ENCODE measurements around the gene MXRA5. TPM values are rescaled to one million over a fixed set of nuclear protein-coding genes. Genes with fewer than 3 reads are reported as not detected.
"Not testable (repeated sequence)": the region's sequence is repeated elsewhere in the genome, so short reads cannot be mapped to it uniquely, and the experiment has no call there.

MXRA5 gene
- total RNA-seq, 1 experiment from 2014 or later, result 2.8 TPM

DNA sequence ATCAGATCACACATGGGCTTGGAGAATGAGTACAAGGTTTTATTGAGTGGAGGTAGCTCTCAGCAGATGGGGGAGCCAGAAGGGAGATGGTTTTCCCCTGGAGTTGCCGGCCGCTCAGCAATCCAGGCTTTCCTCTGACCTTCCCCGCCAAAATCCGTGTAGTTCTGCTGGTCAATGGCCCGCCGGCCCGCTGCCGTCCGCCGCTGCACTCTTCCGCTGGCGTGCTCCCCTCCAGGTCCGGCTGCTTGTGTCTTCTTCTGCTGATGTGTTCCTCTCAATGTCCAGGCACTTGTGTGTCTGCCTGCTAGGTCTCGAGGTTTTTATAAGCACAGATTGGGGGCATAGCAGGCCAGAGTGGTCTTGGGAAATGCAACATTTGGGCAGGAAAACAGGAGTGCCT lies 14.4 kb upstream of the MXRA5 start:
- ChIA-PET POLR2A (no interaction called here), CTCF (no interaction called here)
- DNase-seq (ENCODE audit: low spot score) (no peak), ATAC-seq (no peak)
- Mint-ChIP-seq H3K36me3 (no peaks in the 10 kb centered on the region), H3K27ac (no peak overlapping the region), H3K27me3 (ENCODE audit: low read depth) (no peaks in the 10 kb centered on the region), H3K4me1 (peaks cover 3% of the 10 kb centered on the region), H3K4me3 (no peak overlapping the region), H3K9me3 (no peaks in the 10 kb centered on the region)
- TF ChIP-seq, protein P1, sequence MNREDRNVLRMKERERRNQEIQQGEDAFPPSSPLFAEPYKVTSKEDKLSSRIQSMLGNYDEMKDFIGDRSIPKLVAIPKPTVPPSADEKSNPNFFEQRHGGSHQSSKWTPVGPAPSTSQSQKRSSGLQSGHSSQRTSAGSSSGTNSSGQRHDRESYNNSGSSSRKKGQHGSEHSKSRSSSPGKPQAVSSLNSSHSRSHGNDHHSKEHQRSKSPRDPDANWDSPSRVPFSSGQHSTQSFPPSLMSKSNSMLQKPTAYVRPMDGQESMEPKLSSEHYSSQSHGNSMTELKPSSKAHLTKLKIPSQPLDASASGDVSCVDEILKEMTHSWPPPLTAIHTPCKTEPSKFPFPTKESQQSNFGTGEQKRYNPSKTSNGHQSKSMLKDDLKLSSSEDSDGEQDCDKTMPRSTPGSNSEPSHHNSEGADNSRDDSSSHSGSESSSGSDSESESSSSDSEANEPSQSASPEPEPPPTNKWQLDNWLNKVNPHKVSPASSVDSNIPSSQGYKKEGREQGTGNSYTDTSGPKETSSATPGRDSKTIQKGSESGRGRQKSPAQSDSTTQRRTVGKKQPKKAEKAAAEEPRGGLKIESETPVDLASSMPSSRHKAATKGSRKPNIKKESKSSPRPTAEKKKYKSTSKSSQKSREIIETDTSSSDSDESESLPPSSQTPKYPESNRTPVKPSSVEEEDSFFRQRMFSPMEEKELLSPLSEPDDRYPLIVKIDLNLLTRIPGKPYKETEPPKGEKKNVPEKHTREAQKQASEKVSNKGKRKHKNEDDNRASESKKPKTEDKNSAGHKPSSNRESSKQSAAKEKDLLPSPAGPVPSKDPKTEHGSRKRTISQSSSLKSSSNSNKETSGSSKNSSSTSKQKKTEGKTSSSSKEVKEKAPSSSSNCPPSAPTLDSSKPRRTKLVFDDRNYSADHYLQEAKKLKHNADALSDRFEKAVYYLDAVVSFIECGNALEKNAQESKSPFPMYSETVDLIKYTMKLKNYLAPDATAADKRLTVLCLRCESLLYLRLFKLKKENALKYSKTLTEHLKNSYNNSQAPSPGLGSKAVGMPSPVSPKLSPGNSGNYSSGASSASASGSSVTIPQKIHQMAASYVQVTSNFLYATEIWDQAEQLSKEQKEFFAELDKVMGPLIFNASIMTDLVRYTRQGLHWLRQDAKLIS (CRISPR knock-in tag; IDR thresholded peaks at IDR 0.05; ENCODE audit: borderline replicate concordance), result no peak
- TF ChIP-seq MYBL2 (CRISPR knock-in tag; IDR thresholded peaks at IDR 0.05) (no peak), SMAD3 (CRISPR knock-in tag; IDR thresholded peaks at IDR 0.05; ENCODE audit: borderline replicate concordance) (no peak), ATF1 (CRISPR knock-in tag; IDR thresholded peaks at IDR 0.05) (no peak), SOX15 (CRISPR knock-in tag; IDR thresholded peaks at IDR 0.05) (no peak), ESRRA (CRISPR knock-in tag; IDR thresholded peaks at IDR 0.05; ENCODE audit: borderline replicate concordance) (no peak), ZNF423 (CRISPR knock-in tag; IDR thresholded peaks at IDR 0.05) (no peak), FOXP1 (CRISPR knock-in tag; IDR thresholded peaks at IDR 0.05; ENCODE audit: borderline replicate concordance) (no peak), ZNF121 (CRISPR knock-in tag; IDR thresholded peaks at IDR 0.05) (no peak), ELF4 (CRISPR knock-in tag; IDR thresholded peaks at IDR 0.05; ENCODE audit: low read depth) (no peak), CREM (CRISPR knock-in tag; IDR thresholded peaks at IDR 0.05) (no peak), NR2C2 (CRISPR knock-in tag; IDR thresholded peaks at IDR 0.05) (no peak), ZNF396 (CRISPR knock-in tag; IDR thresholded peaks at IDR 0.05; ENCODE audit: borderline replicate concordance) (no peak)
- TF ChIP-seq, protein P2, sequence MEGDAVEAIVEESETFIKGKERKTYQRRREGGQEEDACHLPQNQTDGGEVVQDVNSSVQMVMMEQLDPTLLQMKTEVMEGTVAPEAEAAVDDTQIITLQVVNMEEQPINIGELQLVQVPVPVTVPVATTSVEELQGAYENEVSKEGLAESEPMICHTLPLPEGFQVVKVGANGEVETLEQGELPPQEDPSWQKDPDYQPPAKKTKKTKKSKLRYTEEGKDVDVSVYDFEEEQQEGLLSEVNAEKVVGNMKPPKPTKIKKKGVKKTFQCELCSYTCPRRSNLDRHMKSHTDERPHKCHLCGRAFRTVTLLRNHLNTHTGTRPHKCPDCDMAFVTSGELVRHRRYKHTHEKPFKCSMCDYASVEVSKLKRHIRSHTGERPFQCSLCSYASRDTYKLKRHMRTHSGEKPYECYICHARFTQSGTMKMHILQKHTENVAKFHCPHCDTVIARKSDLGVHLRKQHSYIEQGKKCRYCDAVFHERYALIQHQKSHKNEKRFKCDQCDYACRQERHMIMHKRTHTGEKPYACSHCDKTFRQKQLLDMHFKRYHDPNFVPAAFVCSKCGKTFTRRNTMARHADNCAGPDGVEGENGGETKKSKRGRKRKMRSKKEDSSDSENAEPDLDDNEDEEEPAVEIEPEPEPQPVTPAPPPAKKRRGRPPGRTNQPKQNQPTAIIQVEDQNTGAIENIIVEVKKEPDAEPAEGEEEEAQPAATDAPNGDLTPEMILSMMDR (IDR thresholded peaks at IDR 0.05), result no peak
- TF ChIP-seq, protein P3, sequence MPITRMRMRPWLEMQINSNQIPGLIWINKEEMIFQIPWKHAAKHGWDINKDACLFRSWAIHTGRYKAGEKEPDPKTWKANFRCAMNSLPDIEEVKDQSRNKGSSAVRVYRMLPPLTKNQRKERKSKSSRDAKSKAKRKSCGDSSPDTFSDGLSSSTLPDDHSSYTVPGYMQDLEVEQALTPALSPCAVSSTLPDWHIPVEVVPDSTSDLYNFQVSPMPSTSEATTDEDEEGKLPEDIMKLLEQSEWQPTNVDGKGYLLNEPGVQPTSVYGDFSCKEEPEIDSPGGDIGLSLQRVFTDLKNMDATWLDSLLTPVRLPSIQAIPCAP (CRISPR knock-in tag; IDR thresholded peaks at IDR 0.05), result no peak
- TF ChIP-seq, protein P4, sequence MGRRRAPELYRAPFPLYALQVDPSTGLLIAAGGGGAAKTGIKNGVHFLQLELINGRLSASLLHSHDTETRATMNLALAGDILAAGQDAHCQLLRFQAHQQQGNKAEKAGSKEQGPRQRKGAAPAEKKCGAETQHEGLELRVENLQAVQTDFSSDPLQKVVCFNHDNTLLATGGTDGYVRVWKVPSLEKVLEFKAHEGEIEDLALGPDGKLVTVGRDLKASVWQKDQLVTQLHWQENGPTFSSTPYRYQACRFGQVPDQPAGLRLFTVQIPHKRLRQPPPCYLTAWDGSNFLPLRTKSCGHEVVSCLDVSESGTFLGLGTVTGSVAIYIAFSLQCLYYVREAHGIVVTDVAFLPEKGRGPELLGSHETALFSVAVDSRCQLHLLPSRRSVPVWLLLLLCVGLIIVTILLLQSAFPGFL (CRISPR knock-in tag; IDR thresholded peaks at IDR 0.05; ENCODE audit: borderline replicate concordance), result no peak
- TF ChIP-seq, protein P5, sequence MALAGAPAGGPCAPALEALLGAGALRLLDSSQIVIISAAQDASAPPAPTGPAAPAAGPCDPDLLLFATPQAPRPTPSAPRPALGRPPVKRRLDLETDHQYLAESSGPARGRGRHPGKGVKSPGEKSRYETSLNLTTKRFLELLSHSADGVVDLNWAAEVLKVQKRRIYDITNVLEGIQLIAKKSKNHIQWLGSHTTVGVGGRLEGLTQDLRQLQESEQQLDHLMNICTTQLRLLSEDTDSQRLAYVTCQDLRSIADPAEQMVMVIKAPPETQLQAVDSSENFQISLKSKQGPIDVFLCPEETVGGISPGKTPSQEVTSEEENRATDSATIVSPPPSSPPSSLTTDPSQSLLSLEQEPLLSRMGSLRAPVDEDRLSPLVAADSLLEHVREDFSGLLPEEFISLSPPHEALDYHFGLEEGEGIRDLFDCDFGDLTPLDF (CRISPR knock-in tag; IDR thresholded peaks at IDR 0.05), result no peak
- TF ChIP-seq, protein P6, sequence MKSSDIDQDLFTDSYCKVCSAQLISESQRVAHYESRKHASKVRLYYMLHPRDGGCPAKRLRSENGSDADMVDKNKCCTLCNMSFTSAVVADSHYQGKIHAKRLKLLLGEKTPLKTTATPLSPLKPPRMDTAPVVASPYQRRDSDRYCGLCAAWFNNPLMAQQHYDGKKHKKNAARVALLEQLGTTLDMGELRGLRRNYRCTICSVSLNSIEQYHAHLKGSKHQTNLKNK (CRISPR knock-in tag; IDR thresholded peaks at IDR 0.05), result no peak

DNA sequence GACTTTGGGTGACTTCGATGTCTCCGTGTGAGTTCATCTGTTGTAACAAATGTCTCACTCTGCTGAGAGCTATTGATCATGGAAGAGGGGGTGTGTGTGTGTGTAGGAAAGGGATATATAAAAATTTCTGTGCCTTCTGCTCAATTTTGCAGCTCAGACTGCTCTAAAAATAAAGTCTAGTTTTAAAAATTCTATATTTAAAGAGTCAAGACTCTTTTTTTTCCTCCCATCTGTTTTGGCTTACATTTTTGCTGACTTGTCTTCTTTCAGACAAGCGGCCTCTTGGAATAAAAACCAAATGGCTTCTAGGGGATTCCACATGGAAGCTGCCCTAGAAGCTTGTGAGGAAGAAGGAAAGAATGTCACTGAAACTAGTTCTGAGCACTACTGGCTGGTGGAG lies 6.3 kb upstream of the MXRA5 start:
- H3K4me1 Mint-ChIP-seq; DNase-seq (ENCODE audit: low spot score); ATAC-seq; H3K36me3 Mint-ChIP-seq; H3K4me3 Mint-ChIP-seq; H3K27ac Mint-ChIP-seq; CTCF ChIA-PET: not testable (repeated sequence)
- Mint-ChIP-seq H3K27me3 (ENCODE audit: low read depth) (peaks cover 12% of the 10 kb centered on the region), H3K9me3 (peaks cover 12% of the 10 kb centered on the region)
- POLR2A ChIA-PET, result interaction anchor here (0.6 kb wide), 1 partner anchor 314 kb away, joined by 5 read pairs; no protein-coding TSS in a partner anchor

All from WTC11 (cell line).